ENCODE data around the gene MARF1. TPM values are rescaled to one million over a fixed set of nuclear protein-coding genes. Genes with fewer than 3 reads are reported as not detected.

MARF1 gene
- total RNA-seq, 8 experiments from 2014 or later = 14.4 to 49.9 (median 23.2) TPM

- WGBS, 10 experiments = 62 to 97% (median 86%) methylated on average over 2 to 4 of the region's 4 CpGs; no CpG with 5 or more reads in 2 of the 10 experiments
- H3K27ac ChIP-seq = no peak overlapping the region
- no peak for ATAC-seq (replicated peaks in 6 of 8)
- H3K4me1 ChIP-seq (replicated peaks in 1 of 2) = peaks cover 3 to 13% of the 10 kb centered on the region in 2 donors
- H3K4me3 ChIP-seq = no peak overlapping the region
- in situ Hi-C loops (cut with MboI; ENCODE audit: low pct_unique_long_range_greater_than_20kb in 2 of 9, low sequenced_read_pairs in 9 of 9, unreplicated experiment in 9 of 9) = no loop called here
Measured at GRCh38 chr16:15640966-15641365, 2.0 kb downstream of the MARF1 start.

- no peak overlapping the region for H3K27ac ChIP-seq
- 80 to 100% (median 93%) methylated on average over 1 to 11 of the region's 11 CpGs; no CpG with 5 or more reads in 2 of the 10 experiments for WGBS, 10 experiments
- H3K4me1 ChIP-seq (replicated peaks in 1 of 2) = peaks cover 3 to 12% of the 10 kb centered on the region in 2 donors
- H3K4me3 ChIP-seq = no peak overlapping the region
- ATAC-seq (replicated peaks in 6 of 8) = no peak
- in situ Hi-C loops (cut with MboI; ENCODE audit: low pct_unique_long_range_greater_than_20kb in 2 of 9, low sequenced_read_pairs in 9 of 9, unreplicated experiment in 9 of 9) = no loop called here
Measured at GRCh38 chr16:15639061-15639568, 3.8 kb downstream of the MARF1 start.

GRCh38 chr16:15636392-15636873 lies 6.5 kb downstream of the MARF1 start:
- Histone ChIP-seq H3K27ac (no peak overlapping the region), H3K4me3 (no peak overlapping the region), H3K4me1 (replicated peaks in 1 of 2) (peaks cover 0 to 1% of the 10 kb centered on the region in 2 donors)
- in situ Hi-C loops (cut with MboI; ENCODE audit: low pct_unique_long_range_greater_than_20kb in 2 of 9, low sequenced_read_pairs in 9 of 9, unreplicated experiment in 9 of 9) = no loop called here
- ATAC-seq (replicated peaks in 6 of 8) = no peak

GRCh38 chr16:15635926-15636325 lies 7.0 kb downstream of the MARF1 start:
- in situ Hi-C loops (cut with MboI; ENCODE audit: low pct_unique_long_range_greater_than_20kb in 2 of 9, low sequenced_read_pairs in 9 of 9, unreplicated experiment in 9 of 9) = no loop called here
- no peak for ATAC-seq (replicated peaks in 6 of 8)
- Histone ChIP-seq H3K4me1 (replicated peaks in 1 of 2) (no peaks in the 10 kb centered on the region), H3K4me3 (no peak overlapping the region), H3K27ac (no peak overlapping the region)
- 57 to 100% (median 91%) methylated on average over 1 to 8 of the region's 9 CpGs; no CpG with 5 or more reads in 2 of the 10 experiments for WGBS, 10 experiments

GRCh38 chr16:15631730-15632409 lies 11.1 kb downstream of the MARF1 start:
- no peak overlapping the region for H3K4me3 ChIP-seq
- no peak overlapping the region for H3K27ac ChIP-seq
- in situ Hi-C loops (cut with MboI; ENCODE audit: low pct_unique_long_range_greater_than_20kb in 2 of 9, low sequenced_read_pairs in 9 of 9, unreplicated experiment in 9 of 9) = no loop called here
- 57 to 100% (median 88%) methylated on average over 1 of the region's 2 CpGs; no CpG with 5 or more reads in 3 of the 10 experiments for WGBS, 10 experiments
- no peaks in the 10 kb centered on the region for H3K4me1 ChIP-seq (replicated peaks in 1 of 2)
- ATAC-seq (replicated peaks in 6 of 8) = no peak

GRCh38 chr16:15621889-15622288 lies 21.1 kb downstream of the MARF1 start:
- no peak for ATAC-seq (replicated peaks in 6 of 8)
- no peak overlapping the region for H3K4me3 ChIP-seq
- no peak overlapping the region for H3K27ac ChIP-seq

GRCh38 chr16:15621456-15621855 lies 21.5 kb downstream of the MARF1 start:
- no peak for ATAC-seq (replicated peaks in 6 of 8)
- H3K4me1 ChIP-seq (replicated peaks in 1 of 2) = no peaks in the 10 kb centered on the region
- no peak overlapping the region for H3K4me3 ChIP-seq
- 87 to 100% (median 95%) methylated on average over 1 to 4 of the region's 4 CpGs; no CpG with 5 or more reads in 1 of the 10 experiments for WGBS, 10 experiments
- no peak overlapping the region for H3K27ac ChIP-seq
- in situ Hi-C loops (cut with MboI; ENCODE audit: low pct_unique_long_range_greater_than_20kb in 2 of 9, low sequenced_read_pairs in 9 of 9, unreplicated experiment in 9 of 9) = loop anchor here in 1 of 9 experiments (25.0 kb wide), 1 partner anchor 91 kb away; no protein-coding TSS in a partner anchor

More at GRCh38 chr16:15621889-15622288, 21.1 kb downstream of the MARF1 start:
- 80 to 100% (median 92%) methylated on average over 1 to 7 of the region's 8 CpGs; no CpG with 5 or more reads in 1 of the 10 experiments for WGBS, 10 experiments
- in situ Hi-C loops (cut with MboI; ENCODE audit: low pct_unique_long_range_greater_than_20kb in 2 of 9, low sequenced_read_pairs in 9 of 9, unreplicated experiment in 9 of 9) = loop anchor here in 1 of 9 experiments (25.0 kb wide), 1 partner anchor 90 kb away; no protein-coding TSS in a partner anchor
- H3K4me1 ChIP-seq (replicated peaks in 1 of 2) = no peaks in the 10 kb centered on the region

GRCh38 chr16:15620611-15621195 lies 22.3 kb downstream of the MARF1 start:
- no peak for ATAC-seq (replicated peaks in 6 of 8)
- no peaks in the 10 kb centered on the region for H3K4me1 ChIP-seq (replicated peaks in 1 of 2)
- H3K27ac ChIP-seq = no peak overlapping the region
- H3K4me3 ChIP-seq = no peak overlapping the region
- WGBS, 10 experiments = 63 to 96% (median 78%) methylated on average over 3 to 6 of the region's 6 CpGs
- in situ Hi-C loops (cut with MboI; ENCODE audit: low pct_unique_long_range_greater_than_20kb in 2 of 9, low sequenced_read_pairs in 9 of 9, unreplicated experiment in 9 of 9) = loop anchor here in 1 of 9 experiments (25.0 kb wide), 1 partner anchor 92 kb away; no protein-coding TSS in a partner anchor

GRCh38 chr16:15618392-15618791 lies 24.6 kb downstream of the MARF1 start:
- Histone ChIP-seq H3K4me1 (replicated peaks in 1 of 2) (no peaks in the 10 kb centered on the region), H3K27ac (no peak overlapping the region), H3K4me3 (no peak overlapping the region)
- in situ Hi-C loops (cut with MboI; ENCODE audit: low pct_unique_long_range_greater_than_20kb in 2 of 9, low sequenced_read_pairs in 9 of 9, unreplicated experiment in 9 of 9) = loop anchor here in 1 of 9 experiments (25.0 kb wide), 1 partner anchor 94 kb away; no protein-coding TSS in a partner anchor
- ATAC-seq (replicated peaks in 6 of 8) = no peak
- WGBS, 10 experiments = 60 to 100% (median 85%) methylated on average over 1 to 3 of the region's 4 CpGs; no CpG with 5 or more reads in 2 of the 10 experiments

- H3K4me1 ChIP-seq (replicated peaks in 1 of 2) = no peaks in the 10 kb centered on the region
- 80 to 100% (median 95%) methylated on average over 1 to 4 of the region's 4 CpGs; no CpG with 5 or more reads in 1 of the 10 experiments for WGBS, 10 experiments
Measured at GRCh38 chr16:15617901-15618300, 25.1 kb downstream of the MARF1 start.

GRCh38 chr16:15616475-15617165 lies 26.3 kb downstream of the MARF1 start:
- H3K4me1 ChIP-seq (replicated peaks in 1 of 2) = no peaks in the 10 kb centered on the region
- no peak for ATAC-seq (replicated peaks in 6 of 8)
- no peak overlapping the region for H3K4me3 ChIP-seq
- H3K27ac ChIP-seq = no peak overlapping the region
- 82 to 100% (median 97%) methylated on average over 1 to 11 of the region's 11 CpGs; no CpG with 5 or more reads in 1 of the 10 experiments for WGBS, 10 experiments
- in situ Hi-C loops (cut with MboI; ENCODE audit: low pct_unique_long_range_greater_than_20kb in 2 of 9, low sequenced_read_pairs in 9 of 9, unreplicated experiment in 9 of 9) = loop anchor here in 1 of 9 experiments (25.0 kb wide), 1 partner anchor 96 kb away; no protein-coding TSS in a partner anchor

More at GRCh38 chr16:15617901-15618300, 25.1 kb downstream of the MARF1 start:
- H3K4me3 ChIP-seq = no peak overlapping the region
- ATAC-seq (replicated peaks in 6 of 8) = no peak
- in situ Hi-C loops (cut with MboI; ENCODE audit: low pct_unique_long_range_greater_than_20kb in 2 of 9, low sequenced_read_pairs in 9 of 9, unreplicated experiment in 9 of 9) = loop anchor here in 1 of 9 experiments (25.0 kb wide), 1 partner anchor 94 kb away; no protein-coding TSS in a partner anchor
- H3K27ac ChIP-seq = no peak overlapping the region

GRCh38 chr16:15616012-15616411 lies 26.9 kb downstream of the MARF1 start:
- in situ Hi-C loops (cut with MboI; ENCODE audit: low pct_unique_long_range_greater_than_20kb in 2 of 9, low sequenced_read_pairs in 9 of 9, unreplicated experiment in 9 of 9) = loop anchor here in 1 of 9 experiments (25.0 kb wide), 1 partner anchor 96 kb away; no protein-coding TSS in a partner anchor
- Histone ChIP-seq H3K27ac (no peak overlapping the region), H3K4me3 (no peak overlapping the region), H3K4me1 (replicated peaks in 1 of 2) (no peaks in the 10 kb centered on the region)
- WGBS, 10 experiments = 80 to 100% (median 94%) methylated on average over 1 to 4 of the region's 4 CpGs; no CpG with 5 or more reads in 4 of the 10 experiments
- ATAC-seq (replicated peaks in 6 of 8) = no peak

Measured in motor neuron (in vitro differentiated cells).